Esophagus (tissue), 2 donors: Measurements from ENCODE around the gene IGFBP2. TPM values are rescaled to one million over a fixed set of nuclear protein-coding genes. Genes with fewer than 3 reads are reported as not detected.

Experiments used
- H3K27ac ChIP-seq, 2 donors: one replicate each; pipeline ENCODE4 v1.5.1; 2013; ENCODE audit warnings: low read depth in 2 of 2, mild to moderate bottlenecking in 2 of 2, inconsistent platforms in 1 of 2, low read length in 1 of 2, moderate library complexity in 1 of 2
- H3K27me3 ChIP-seq, 2 donors: one replicate each; pipeline ENCODE4 v1.6.1; 2013; ENCODE audit warnings: low read length in 2 of 2, control low read depth in 1 of 2, mild to moderate bottlenecking in 1 of 2; ENCODE audit not compliant: insufficient read depth in 2 of 2, control insufficient read depth in 1 of 2
- H3K36me3 ChIP-seq, 2 donors: one replicate each; pipeline ENCODE4 v1.6.1; 2013; ENCODE audit warnings: low read length in 1 of 2; ENCODE audit not compliant: control insufficient read depth in 2 of 2, insufficient read depth in 2 of 2
- H3K4me1 ChIP-seq, 2 donors: one replicate each; pipeline ENCODE4 v1.6.1; 2013; ENCODE audit warnings: low read length in 1 of 2; ENCODE audit not compliant: control insufficient read depth in 2 of 2, insufficient read depth in 2 of 2
- H3K4me3 ChIP-seq, 2 donors: one replicate each; pipeline ENCODE4 v1.5.1; 2013; ENCODE audit warnings: low read length in 2 of 2, mild to moderate bottlenecking in 2 of 2, low read depth in 1 of 2, moderate library complexity in 1 of 2
- H3K9me3 ChIP-seq, 2 donors: one replicate each; pipeline ENCODE4 v1.6.1; 2013; ENCODE audit warnings: mild to moderate bottlenecking in 2 of 2, low read depth in 1 of 2, low read length in 1 of 2, moderate library complexity in 1 of 2; ENCODE audit not compliant: control insufficient read depth in 2 of 2, insufficient read depth in 1 of 2
- WGBS, 2 donors: extraction: QIAGEN DNeasy Blood & Tissue Kit; methylation state at CpG; one replicate each; pipeline ENCODE4 v1.1.7; 2013; 5-methylcytosine and 5-hydroxymethylcytosine counted together
- polyA plus RNA-seq, 2 donors: library from polyadenylated mRNA; stranded (reverse); fragments of 200-250 nt; gene quantifications; one replicate each; pipeline ENCODE4 v1.2.3, GENCODE V29; 2013
- donor health status: healthy with polysubstance abuse.
- donor health status: Bipolar disorder and iron deficiency.

IGFBP2 gene
- polyA plus RNA-seq, 2 donors, result 93.6 to 138 TPM

DNA sequence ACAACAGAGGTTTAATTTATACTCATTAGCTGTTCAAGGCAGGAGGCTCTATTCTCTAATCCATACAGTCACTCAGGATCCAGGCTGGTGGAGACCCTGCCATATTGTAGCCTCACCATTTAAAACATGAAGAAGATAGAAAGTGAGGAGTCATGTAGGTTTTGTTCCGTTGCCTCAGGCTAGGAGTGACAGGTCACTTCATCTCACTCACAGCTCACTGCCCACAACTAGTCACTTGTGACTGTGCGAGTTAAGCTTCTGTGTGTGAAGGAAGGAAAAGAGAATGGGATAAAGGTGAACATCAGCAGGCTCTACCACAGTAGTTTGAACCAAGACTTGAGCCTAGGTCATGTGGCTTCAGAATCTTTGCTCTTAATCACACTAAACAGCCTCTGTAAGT is 9.0 kb upstream of the IGFBP2 start:
- H3K9me3 ChIP-seq, result no peaks in the 10 kb centered on the region
- no peaks in the 10 kb centered on the region for H3K27me3 ChIP-seq
- no peak overlapping the region for H3K27ac ChIP-seq
- H3K36me3 ChIP-seq, result no peaks in the 10 kb centered on the region
- WGBS, 2 donors, result 93 to 95% methylated on average over 2 of the region's 2 CpGs
- no peak overlapping the region for H3K4me3 ChIP-seq
- H3K4me1 ChIP-seq, result peaks cover 0 to 1% of the 10 kb centered on the region in 2 donors

DNA sequence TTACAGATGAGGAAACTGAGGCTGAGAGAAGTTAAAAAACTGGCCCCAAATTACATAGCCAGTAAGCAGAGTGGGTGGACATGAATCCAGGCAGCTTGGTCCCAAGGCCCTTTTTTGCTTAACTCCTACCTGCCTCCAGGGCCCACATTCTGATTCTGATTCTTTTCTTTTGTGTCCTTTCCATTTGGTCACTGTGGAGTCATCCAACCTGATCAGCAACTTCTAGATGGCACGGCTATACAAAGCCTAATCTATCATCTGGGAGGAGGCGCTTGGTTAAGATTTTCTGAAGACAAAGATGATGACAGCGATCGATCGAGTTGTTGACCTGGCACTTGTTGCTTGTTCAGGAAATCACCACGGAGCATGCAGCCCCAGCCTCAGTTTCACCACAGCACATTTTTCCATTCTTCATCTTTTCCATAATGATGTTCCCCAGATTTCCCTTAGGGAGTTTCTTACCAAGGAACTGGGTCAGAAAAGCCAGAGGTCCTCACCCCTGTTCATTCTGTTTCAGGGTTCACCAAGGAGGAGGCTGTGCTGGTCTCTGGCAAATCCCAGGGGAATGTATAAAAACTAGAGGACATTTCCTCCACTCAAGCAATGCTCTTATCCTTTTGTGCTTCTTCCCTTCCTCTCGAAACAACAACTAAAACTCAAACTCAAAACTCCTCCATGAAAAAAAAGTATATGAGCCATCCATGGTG is 6.9 kb upstream of the IGFBP2 start:
- Histone ChIP-seq H3K36me3 (no peaks in the 10 kb centered on the region), H3K4me3 (no peak overlapping the region), H3K9me3 (no peaks in the 10 kb centered on the region), H3K4me1 (no peaks in the 10 kb centered on the region), H3K27me3 (no peaks in the 10 kb centered on the region), H3K27ac (no peak overlapping the region)
- WGBS, 2 donors, result 59 to 63% methylated on average over 7 of the region's 7 CpGs

DNA sequence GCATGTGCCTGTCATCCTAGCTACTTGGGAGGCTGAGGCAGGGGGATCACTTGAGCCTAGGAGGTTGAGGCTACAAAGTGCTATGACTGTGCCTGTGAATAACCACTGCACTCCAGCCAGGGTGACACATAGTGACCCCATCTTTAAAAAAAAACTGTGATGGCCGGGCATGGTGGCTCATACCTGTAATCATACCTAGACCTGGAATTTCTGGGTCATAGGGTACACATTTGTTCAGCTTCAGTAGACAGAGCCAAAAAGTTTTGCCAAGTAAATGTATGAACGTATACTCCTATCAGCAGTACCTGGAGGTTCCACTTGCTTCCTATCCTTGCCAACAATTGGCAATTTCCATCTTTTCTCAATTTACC is 6.4 kb upstream of the IGFBP2 start:
- H3K27ac ChIP-seq, result no peak overlapping the region
- 62 to 68% methylated on average over 2 of the region's 2 CpGs for WGBS, 2 donors

DNA sequence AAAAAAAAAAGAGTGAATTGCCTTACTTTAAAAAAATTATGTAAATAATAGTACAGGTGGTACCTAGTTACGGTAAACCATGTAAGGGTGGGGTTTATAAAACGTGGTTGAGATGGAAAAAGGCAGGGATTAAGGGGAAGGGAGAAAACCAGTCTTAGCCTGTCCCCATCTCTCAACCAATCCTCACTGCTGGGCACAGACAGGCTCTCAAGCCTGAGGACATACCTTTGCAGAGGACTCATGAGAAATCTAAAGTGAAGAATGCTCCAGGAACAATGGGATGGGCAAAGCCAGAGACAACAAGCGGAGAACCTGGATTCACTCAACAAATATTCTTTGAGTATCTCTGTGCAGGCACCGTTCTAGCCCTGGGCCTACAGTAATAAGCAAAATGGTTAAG is 3.4 kb upstream of the IGFBP2 start:
- no peak overlapping the region for H3K4me3 ChIP-seq
- no peak overlapping the region for H3K27ac ChIP-seq
- WGBS, 2 donors, result 58 to 73% methylated on average over 4 of the region's 4 CpGs
- H3K4me1 ChIP-seq, result peaks cover 0 to 2% of the 10 kb centered on the region in 2 donors
- no peaks in the 10 kb centered on the region for H3K27me3 ChIP-seq
- no peaks in the 10 kb centered on the region for H3K36me3 ChIP-seq
- no peaks in the 10 kb centered on the region for H3K9me3 ChIP-seq

More for the DNA sequence above, 6.4 kb upstream of the IGFBP2 start:
- H3K4me1 ChIP-seq, result no peaks in the 10 kb centered on the region
- H3K36me3 ChIP-seq, result no peaks in the 10 kb centered on the region
- H3K27me3 ChIP-seq, result no peaks in the 10 kb centered on the region
- no peaks in the 10 kb centered on the region for H3K9me3 ChIP-seq
- H3K4me3 ChIP-seq, result no peak overlapping the region

DNA sequence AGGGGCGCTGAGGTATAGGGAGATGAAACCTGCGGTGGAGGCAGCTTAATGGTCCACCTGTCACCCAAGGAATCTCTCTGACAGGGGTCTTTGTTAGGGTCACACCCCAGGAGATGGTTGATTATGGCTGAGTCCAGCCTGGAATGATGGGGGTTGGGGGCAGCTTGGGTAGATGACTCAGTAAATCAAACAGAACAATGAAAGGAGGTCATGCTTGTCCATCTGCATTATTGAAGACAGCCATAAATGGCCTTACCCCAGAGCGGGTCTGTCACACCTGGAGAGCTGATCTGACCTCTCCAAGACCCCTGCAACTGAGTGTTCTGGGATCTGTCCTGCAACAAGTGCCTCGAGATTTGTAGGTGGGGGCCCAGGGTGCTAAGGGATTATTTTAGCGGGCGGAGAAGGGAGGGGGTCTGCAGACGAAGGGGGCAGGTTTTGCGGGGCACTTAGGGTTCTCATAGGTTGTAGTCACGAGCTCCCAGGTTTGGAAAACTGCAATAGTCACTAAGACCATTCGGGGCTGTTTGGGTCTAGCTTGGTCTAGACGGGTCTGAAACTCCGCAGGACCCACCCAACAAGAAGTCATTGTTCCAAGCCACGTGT is 771 bp upstream of the IGFBP2 start:
- Histone ChIP-seq H3K4me1 (peaks cover 4 to 8% of the 10 kb centered on the region in 2 donors), H3K9me3 (no peaks in the 10 kb centered on the region), H3K4me3 (no peak overlapping the region), H3K27me3 (no peaks in the 10 kb centered on the region), H3K27ac (peak overlapping the region in 1 of 2 donors; percentile 1), H3K36me3 (no peaks in the 10 kb centered on the region)
- 55 to 61% methylated on average over 13 of the region's 13 CpGs for WGBS, 2 donors

DNA sequence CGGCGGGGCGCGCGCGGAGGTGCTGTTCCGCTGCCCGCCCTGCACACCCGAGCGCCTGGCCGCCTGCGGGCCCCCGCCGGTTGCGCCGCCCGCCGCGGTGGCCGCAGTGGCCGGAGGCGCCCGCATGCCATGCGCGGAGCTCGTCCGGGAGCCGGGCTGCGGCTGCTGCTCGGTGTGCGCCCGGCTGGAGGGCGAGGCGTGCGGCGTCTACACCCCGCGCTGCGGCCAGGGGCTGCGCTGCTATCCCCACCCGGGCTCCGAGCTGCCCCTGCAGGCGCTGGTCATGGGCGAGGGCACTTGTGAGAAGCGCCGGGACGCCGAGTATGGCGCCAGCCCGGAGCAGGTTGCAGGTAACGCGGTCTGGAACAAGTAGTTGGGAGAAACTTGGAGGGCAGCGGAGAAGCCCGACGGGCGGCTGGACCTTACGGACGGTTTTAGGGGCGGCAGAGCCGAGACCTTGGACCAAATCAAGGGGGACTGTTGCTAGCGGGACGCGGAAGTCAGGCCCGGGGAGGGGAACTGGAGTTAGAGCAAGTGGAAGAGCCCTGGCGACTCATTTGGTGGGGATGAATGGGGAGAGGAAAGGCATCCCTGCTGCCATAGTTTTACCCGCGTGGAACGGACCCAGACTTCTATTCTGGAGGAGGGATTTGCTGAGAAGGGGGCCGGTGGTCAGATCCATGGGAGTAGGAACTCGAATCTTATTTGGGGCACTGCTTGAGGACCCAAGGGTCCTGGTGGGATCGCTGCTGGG is 573 bp downstream of the IGFBP2 start:
- Histone ChIP-seq H3K9me3 (no peaks in the 10 kb centered on the region), H3K4me3 (peak overlapping the region; percentile 78 to 79), H3K27ac (peak overlapping the region; percentile 24 to 45), H3K36me3 (no peaks in the 10 kb centered on the region), H3K27me3 (no peaks in the 10 kb centered on the region), H3K4me1 (peaks cover 7 to 8% of the 10 kb centered on the region in 2 donors)
- WGBS, 2 donors, result 0 to 1% methylated on average over 59 to 71 of the region's 71 CpGs

DNA sequence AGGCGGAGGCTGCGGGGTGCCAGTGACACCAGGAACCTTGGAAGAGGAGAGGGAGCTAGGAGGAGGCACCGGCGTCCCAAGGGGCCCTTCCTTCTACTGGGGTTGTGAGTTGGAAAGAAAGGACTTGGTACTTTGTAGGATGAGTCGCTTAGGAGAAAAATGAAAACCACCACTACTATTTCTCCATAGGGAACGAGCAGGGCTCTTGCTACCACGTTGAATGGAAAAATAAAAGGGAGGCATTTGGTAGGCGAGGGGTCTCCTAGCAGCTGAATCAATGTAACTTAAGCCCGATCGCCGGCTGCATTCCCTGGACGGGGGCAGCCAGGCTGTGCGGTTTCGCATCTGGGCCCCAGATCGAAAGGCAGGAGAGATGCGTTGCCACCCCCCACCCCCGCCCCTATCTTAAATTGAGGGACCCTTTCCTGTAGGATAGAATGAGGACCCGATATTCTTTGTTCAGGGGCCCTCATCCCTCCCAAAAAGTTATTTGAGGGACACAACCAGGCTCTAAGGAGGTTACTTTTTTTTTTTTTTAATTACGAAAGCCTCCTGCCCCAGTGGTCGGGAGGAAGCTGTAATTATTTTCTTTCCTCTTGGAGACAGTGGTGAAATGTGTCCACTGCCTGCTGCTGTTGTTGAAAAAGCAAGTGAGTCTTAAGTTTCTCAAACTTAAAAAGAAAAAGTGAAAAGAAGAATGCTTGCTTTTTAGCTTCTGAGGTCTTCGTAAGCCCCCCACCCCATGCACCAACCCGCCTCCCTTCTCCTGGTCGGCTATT is 1.3 kb downstream of the IGFBP2 start:
- WGBS, 2 donors, result 7 to 8% methylated on average over 23 of the region's 23 CpGs
- Histone ChIP-seq H3K4me1 (peaks cover 7 to 8% of the 10 kb centered on the region in 2 donors), H3K36me3 (no peaks in the 10 kb centered on the region), H3K4me3 (peak overlapping the region; percentile 78 to 79), H3K27me3 (no peaks in the 10 kb centered on the region), H3K27ac (peak overlapping the region in 1 of 2 donors; percentile 72), H3K9me3 (no peaks in the 10 kb centered on the region)

DNA sequence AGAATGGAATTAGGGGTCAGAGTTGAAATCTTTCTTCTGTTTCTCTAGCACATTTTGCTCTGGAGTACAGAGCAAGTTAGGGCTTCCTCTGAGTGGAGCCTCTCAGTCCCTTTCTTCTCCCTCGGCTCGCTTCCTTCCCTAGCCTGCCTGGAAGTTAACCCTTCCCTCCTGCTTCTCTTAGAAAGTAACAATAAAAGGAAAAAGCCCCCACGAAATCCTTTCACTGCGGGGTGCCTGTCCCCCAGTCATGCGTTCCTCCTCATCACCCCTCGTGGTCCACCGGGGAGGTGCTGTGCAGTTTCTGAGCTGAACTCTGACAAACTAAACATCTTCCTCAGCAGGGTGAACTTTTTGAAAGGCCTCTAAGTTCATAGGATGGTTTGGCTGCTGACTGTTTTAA is 2.0 kb downstream of the IGFBP2 start:
- no peaks in the 10 kb centered on the region for H3K36me3 ChIP-seq
- 11 to 12% methylated on average over 7 of the region's 7 CpGs for WGBS, 2 donors
- H3K9me3 ChIP-seq, result no peaks in the 10 kb centered on the region
- peak overlapping the region; percentile 15 to 78 for H3K4me3 ChIP-seq
- peaks cover 7 to 8% of the 10 kb centered on the region in 2 donors for H3K4me1 ChIP-seq
- H3K27me3 ChIP-seq, result no peaks in the 10 kb centered on the region
- peak overlapping the region in 1 of 2 donors; percentile 72 for H3K27ac ChIP-seq
